Rectal smooth muscle tissue (tissue), 1 donor: Measurements from ENCODE around the gene OR5M10.
"Not testable (repeated sequence)": the region's sequence is repeated elsewhere in the genome, so short reads cannot be mapped to it uniquely, and the experiment has no call there.

Source experiments
- H3K27ac ChIP-seq: one replicate; pipeline ENCODE4 v1.7.0; 2013; ENCODE audit warnings: low read depth, low read length, inconsistent platforms
- H3K27me3 ChIP-seq: one replicate; pipeline ENCODE4 v1.7.0; 2013; ENCODE audit warnings: low read length; ENCODE audit not compliant: control insufficient read depth, insufficient read depth
- H3K36me3 ChIP-seq: one replicate; pipeline ENCODE4 v1.7.0; 2013; ENCODE audit warnings: low read length; ENCODE audit not compliant: control insufficient read depth, insufficient read depth
- H3K4me1 ChIP-seq: one replicate; pipeline ENCODE4 v1.7.0; 2013; ENCODE audit warnings: low read length; ENCODE audit not compliant: control insufficient read depth, insufficient read depth
- H3K4me3 ChIP-seq: one replicate; pipeline ENCODE4 v1.7.0; 2013; ENCODE audit warnings: low read length
- H3K9ac ChIP-seq: one replicate; pipeline ENCODE4 v1.7.0; 2013; ENCODE audit warnings: low read length

Gene OR5M10

DNA sequence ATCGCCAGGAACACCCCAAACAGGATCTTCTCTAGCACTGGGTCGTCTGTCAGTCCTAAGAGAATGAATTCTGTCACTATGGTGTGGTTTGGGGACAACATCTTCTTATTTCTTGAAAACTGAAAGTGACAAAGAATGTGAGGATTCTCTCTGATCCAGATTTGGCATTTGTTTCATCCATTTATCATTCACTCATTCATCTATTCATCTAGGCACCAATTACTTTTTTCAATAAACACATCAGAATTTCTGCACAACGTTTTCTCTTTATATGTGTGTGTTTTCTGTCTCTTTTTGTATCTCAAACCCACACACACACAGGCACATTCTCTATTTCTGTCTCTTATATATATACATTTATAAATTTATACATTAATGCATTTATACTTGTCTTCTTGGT is at the start of gene OR5M10:
OR5M10 (minus strand) TSS at position 101 of the 400 bp plus-strand sequence; CDS start at position 101, 0 bp downstream.
- no peaks in the 10 kb centered on the region for H3K4me1 ChIP-seq
- H3K36me3 ChIP-seq, result no peaks in the 10 kb centered on the region
- no peaks in the 10 kb centered on the region for H3K27me3 ChIP-seq
- H3K9ac ChIP-seq, result no peak within 1 kb of the TSS
- no peak within 1 kb of the TSS for H3K4me3 ChIP-seq
- H3K27ac ChIP-seq, result no peak within 1 kb of the TSS

DNA sequence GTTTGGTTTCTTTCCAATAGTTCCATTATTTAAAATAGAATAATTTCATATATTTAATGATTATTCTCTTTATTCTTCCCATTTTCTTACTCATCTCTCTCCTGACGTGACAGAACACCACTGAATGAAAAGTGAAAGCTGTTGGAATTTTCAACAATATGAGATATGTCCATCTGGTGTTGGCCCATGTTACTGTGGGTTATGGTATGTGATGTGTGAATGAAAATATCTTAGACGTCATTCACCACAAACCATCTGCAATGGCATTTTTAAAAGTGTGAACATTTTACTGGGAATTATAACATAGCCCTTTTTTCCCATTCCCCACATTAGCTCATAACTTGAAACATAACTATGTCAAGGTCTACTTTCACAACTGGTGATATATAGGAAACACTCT is 48.4 kb upstream of the OR5M10 start:
- H3K9ac ChIP-seq, result no peak overlapping the region
- H3K4me1 ChIP-seq, result no peaks in the 10 kb centered on the region
- H3K4me3 ChIP-seq, result no peak overlapping the region
- H3K27me3 ChIP-seq, result no peaks in the 10 kb centered on the region
- no peaks in the 10 kb centered on the region for H3K36me3 ChIP-seq
- H3K27ac ChIP-seq, result no peak overlapping the region

DNA sequence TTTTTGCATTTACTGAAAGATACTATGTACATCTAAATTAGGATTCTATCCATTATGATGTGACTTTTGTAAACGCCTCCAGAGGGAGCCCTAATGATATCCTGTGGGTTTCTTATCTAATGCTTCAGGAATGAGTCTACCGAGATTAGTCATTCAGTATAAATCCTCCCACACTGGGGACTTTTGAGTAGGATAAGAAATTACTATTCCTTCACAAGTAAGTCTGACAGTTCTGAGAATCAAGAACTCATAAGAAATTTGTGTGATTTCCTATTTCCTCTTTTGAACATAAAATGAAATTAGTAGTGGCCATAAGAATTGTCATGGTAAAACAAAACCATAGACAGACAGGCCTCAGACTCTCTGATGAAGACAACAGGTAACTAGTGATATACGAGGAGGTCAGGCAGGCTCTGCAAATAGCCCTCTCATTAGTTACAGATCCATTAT is 47.2 kb upstream of the OR5M10 start:
- Histone ChIP-seq H3K9ac (no peak overlapping the region), H3K27me3 (no peaks in the 10 kb centered on the region), H3K4me3 (no peak overlapping the region), H3K27ac (no peak overlapping the region), H3K4me1 (no peaks in the 10 kb centered on the region), H3K36me3 (no peaks in the 10 kb centered on the region)

DNA sequence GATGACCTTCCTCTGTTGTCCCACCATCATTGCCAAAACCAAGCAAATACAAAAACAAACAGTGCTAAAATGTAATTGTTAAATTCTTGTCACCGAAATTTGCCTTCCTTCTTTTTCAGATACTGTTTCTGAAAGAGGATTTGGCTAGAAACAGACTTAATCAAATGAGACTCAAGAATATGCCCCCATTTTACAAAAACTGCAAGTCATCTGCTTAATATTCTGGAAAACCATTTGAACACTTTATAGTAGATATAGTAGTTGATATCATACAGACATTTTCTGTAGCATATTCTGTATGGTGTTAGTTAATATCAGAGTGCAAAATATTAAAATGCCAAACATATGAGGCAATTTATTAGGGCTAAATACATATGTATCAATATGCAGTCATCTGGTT is 33.7 kb upstream of the OR5M10 start:
- H3K27ac ChIP-seq, result no peak overlapping the region
- no peaks in the 10 kb centered on the region for H3K36me3 ChIP-seq
- no peak overlapping the region for H3K9ac ChIP-seq
- H3K27me3 ChIP-seq, result no peaks in the 10 kb centered on the region
- H3K4me3 ChIP-seq, result no peak overlapping the region
- no peaks in the 10 kb centered on the region for H3K4me1 ChIP-seq

DNA sequence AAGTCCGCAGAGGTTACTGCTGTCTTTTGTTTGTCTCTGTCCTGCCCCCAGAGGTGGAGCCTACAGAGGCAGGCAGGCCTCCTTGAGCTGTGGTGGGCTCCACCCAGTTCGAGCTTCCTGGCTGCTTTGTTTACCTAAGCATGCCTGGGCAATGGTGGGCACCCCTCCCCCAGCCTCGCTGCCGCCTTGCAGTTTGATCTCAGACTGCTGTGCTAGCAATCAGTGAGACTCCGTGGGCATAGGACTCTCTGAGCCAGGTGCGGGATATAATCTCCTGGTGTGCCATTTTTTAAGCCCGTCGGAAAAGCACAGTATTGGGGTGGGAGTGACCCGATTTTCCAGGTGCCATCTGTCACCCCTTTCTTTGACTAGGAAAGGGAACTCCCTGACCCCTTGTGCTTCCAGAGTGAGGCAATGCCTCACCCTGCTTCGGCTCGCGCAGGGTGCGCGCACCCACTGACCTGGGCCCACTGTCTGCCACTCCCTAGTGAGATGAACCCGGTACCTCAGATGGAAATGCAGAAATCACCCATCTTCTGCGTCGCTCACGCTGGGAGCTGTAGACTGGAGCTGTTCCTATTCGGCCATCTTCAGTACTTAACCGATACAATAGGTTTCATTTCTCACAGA is 14.7 kb upstream of the OR5M10 start:
- not testable (repeated sequence) for H3K27me3 ChIP-seq, H3K4me3 ChIP-seq, H3K36me3 ChIP-seq, H3K27ac ChIP-seq, H3K9ac ChIP-seq, H3K4me1 ChIP-seq

DNA sequence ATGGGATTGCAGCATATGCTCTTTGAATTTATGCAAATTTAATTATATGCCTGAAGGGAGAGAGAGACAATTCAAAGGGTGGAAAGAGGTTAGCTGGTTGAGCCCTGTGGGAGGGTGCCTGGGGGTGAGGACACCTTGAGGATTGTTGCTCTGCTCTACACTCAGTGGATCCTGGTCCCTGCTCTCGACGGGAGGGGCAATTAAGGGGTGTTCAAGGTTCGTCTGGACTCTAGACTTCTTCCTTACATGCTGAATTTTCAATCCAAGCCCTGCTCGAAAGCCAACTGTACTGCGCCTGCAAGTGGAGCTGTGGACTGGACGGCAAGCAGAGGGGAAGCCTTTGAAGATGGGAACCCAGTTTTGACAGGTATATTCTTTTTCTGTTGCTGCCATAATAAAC is 18.9 kb downstream of the OR5M10 start:
- no peak overlapping the region for H3K4me3 ChIP-seq
- no peak overlapping the region for H3K9ac ChIP-seq
- H3K36me3 ChIP-seq, result no peaks in the 10 kb centered on the region
- H3K27ac ChIP-seq, result no peak overlapping the region
- H3K27me3 ChIP-seq, result no peaks in the 10 kb centered on the region
- no peaks in the 10 kb centered on the region for H3K4me1 ChIP-seq

DNA sequence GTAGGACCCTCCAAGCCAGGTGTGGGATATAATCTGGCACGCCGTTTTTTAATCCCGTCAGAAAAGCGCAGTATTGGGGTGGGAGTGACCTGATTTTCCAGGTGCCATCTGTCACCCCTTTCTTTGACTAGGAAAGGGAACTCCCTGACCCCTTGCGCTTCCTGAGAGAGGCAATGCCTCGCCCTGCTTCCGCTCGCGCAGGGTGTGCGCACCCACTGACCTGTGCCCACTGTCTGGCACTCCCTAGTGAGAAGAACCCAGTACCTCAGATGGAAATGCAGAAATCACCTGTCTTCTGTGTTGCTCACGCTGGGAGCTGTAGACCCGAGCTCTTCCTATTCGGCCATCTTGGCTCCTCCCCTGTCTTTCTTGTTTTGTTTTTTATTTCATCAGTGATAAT is 22.8 kb downstream of the OR5M10 start:
- H3K27ac ChIP-seq, H3K4me1 ChIP-seq, H3K27me3 ChIP-seq, H3K4me3 ChIP-seq, H3K9ac ChIP-seq, H3K36me3 ChIP-seq: not testable (repeated sequence)

DNA sequence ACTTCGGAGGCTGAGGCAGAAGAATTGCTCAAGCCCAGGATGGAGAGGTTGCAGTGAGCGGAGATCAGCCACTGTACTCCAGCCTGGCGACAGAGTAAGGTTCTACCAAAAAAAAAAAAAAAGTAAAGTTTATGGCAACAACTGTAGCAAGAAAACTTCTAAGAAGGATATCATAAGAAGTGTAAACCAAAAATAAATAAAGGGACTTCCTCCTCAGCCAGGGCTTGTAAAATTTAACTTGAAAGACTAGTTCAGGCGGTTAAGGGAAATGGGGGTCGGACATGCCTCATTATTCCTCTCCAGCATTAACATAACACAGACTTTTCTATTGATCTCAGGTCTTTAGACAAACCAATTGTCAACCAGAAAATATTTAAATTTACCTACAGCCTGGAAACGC is 32.0 kb downstream of the OR5M10 start:
- Histone ChIP-seq H3K27me3 (no peaks in the 10 kb centered on the region), H3K36me3 (no peaks in the 10 kb centered on the region), H3K27ac (no peak overlapping the region), H3K4me1 (no peaks in the 10 kb centered on the region), H3K9ac (no peak overlapping the region), H3K4me3 (no peak overlapping the region)

DNA sequence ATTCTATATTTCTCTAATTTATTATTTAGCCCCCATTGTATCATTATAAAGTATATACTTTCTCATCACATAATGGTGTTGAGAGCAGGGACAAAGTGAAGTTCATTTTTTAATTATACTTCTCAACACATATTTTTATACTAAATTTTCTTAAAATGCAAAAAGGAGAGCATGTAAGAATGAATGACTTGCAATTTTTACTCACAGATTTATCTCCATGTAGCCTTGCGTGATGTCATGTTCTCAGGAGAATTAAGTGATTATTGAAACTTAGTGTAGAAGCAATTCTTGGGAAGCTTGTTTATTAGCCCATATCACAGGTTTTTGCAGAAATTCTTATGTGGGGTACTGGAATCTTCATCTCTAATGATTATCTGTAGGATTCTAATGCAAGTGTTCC is 33.8 kb downstream of the OR5M10 start:
- Histone ChIP-seq H3K9ac (no peak overlapping the region), H3K36me3 (no peaks in the 10 kb centered on the region), H3K4me3 (no peak overlapping the region), H3K27ac (no peak overlapping the region), H3K27me3 (no peaks in the 10 kb centered on the region), H3K4me1 (no peaks in the 10 kb centered on the region)

DNA sequence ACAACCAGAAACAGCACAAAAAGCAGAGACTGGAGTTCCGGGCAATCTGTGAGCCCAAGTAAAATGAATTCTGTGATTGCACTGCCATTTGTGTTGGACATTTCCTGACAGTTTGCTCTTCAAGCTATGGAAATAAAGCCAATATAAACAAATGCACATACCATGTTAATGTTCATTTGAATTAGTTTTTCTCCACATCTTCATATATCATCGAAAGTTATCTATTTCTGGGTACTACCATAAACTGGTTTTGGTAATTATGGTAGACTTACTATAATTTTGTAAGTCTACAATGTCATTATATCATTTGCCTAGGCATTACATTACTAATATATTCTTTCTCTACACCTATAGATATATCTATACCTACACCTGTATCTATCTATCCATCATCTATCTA is 34.4 kb downstream of the OR5M10 start, which contains the start of gene OR5M11:
OR5M11 (minus strand) TSS at position 101 of the 400 bp plus-strand sequence; CDS start at position 101, 0 bp downstream.
- Histone ChIP-seq H3K4me1 (no peaks in the 10 kb centered on the region), H3K27ac (no peak within 1 kb of the TSS), H3K36me3 (no peaks in the 10 kb centered on the region)

DNA sequence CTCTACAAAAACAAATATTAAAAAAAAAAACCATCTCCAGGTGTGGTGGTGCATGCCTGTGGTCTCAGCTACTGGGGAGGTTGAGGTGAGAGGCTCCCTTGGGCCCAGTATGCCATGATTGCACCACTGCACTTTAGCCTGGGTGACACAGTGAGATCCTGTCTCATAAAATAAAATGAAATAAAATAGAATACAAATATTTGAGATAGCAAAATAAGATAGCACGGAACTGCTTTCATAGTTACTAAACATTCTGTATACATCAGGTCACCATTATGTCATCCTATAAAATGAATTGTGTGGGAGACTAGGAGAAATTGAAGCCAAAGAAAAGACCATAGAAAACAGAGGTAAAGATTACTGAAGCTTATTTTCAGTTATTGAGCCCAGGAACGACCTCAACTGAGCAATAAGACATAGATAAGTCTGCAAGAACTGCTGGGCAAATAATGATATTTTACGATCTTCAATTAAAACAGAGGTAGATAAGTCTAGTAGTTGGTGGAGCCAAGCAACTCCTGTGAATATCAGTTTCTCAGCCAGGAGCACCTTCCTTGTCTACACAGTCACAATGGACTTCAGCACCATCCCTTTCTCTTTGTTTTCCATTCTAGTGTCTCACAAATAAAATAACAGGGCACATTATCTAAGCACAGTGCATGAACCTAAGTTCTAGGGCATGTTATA is 44.3 kb downstream of the OR5M10 start:
- Histone ChIP-seq H3K4me3 (no peak overlapping the region), H3K36me3 (no peaks in the 10 kb centered on the region), H3K4me1 (no peaks in the 10 kb centered on the region), H3K27ac (no peak overlapping the region), H3K27me3 (no peaks in the 10 kb centered on the region), H3K9ac (no peak overlapping the region)

More for the DNA sequence above, 34.4 kb downstream of the OR5M10 start, which contains the start of gene OR5M11:
- Histone ChIP-seq H3K9ac (no peak within 1 kb of the TSS), H3K27me3 (no peaks in the 10 kb centered on the region), H3K4me3 (no peak within 1 kb of the TSS)

DNA sequence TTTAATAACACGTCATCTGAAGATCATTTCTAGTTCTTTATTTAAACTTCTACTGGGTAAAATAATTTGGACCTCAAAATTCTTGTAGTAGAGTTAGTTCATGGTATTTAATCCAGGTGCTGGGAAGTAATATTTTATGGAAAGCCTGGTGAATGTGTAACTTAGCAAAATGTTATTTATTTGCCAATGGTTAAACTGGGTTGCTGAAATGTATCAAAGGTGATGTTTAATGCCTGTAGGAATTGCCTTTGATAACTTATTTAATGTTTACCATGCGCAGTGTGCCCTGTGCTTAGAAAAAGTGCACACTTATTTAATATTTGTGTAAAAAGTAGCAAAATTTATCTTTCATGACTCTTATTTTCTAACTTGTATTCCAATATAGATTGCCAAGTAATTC is 45.7 kb downstream of the OR5M10 start:
- H3K4me1 ChIP-seq, result no peaks in the 10 kb centered on the region
- no peak overlapping the region for H3K4me3 ChIP-seq
- no peak overlapping the region for H3K27ac ChIP-seq
- H3K9ac ChIP-seq, result no peak overlapping the region
- no peaks in the 10 kb centered on the region for H3K36me3 ChIP-seq
- no peaks in the 10 kb centered on the region for H3K27me3 ChIP-seq
